HepG2 (cell line): ENCODE data around the gene MTMR4. TPM values are rescaled to one million over a fixed set of nuclear protein-coding genes. Genes with fewer than 3 reads are reported as not detected.

Source experiments
- ADNP ChIP-seq: sonication (generic); formaldehyde crosslinking; IDR thresholded peaks from 2 replicates; pipeline ENCODE4 v1.4.0; 2020; ENCODE audit warnings: missing genetic modification reagents
- AGO2 ChIP-seq: fragments of 200-400 bp; formaldehyde crosslinking; optimal IDR thresholded peaks from 2 replicates; pipeline ENCODE3; 2017; ENCODE audit warnings: mild to moderate bottlenecking, low read depth, low read length, moderate library complexity
- BCLAF1 ChIP-seq: fragments of 450-650 bp; IDR thresholded peaks from 2 replicates; pipeline ENCODE4 v1.6.1; 2017; ENCODE audit warnings: mild to moderate bottlenecking
- HDAC6 ChIP-seq: fragments of 200-600 bp; sonication (generic); IDR thresholded peaks from 2 replicates; pipeline ENCODE4 v1.7.0; 2017; ENCODE audit warnings: mild to moderate bottlenecking, antibody characterized with exemption, low read length, low read depth
- HMG20A ChIP-seq: IDR thresholded peaks from 2 replicates; pipeline ENCODE4 v1.6.1; 2016; ENCODE audit warnings: borderline replicate concordance
- HNRNPH1 ChIP-seq: fragments of 200-400 bp; formaldehyde crosslinking; optimal IDR thresholded peaks from 2 replicates; pipeline ENCODE3; 2017; ENCODE audit warnings: mild to moderate bottlenecking, low read depth, low read length
- ISL2 ChIP-seq: sonication (generic); formaldehyde crosslinking; IDR thresholded peaks from 2 replicates; pipeline ENCODE4 v1.5.0; 2020; ENCODE audit warnings: missing genetic modification reagents
- SOX6 ChIP-seq, 2 experiments: fragments of 450-650 bp in 1 of 2; sonication (generic) in 1 of 2; formaldehyde crosslinking in 1 of 2; IDR thresholded peaks; 2 replicates each; pipeline versions ENCODE4 v1.4.0 to v1.6.1; 2017 to 2020; ENCODE audit warnings: antibody characterized with exemption in 1 of 2, mild to moderate bottlenecking in 1 of 2, missing genetic modification reagents in 1 of 2
- ZNF230 ChIP-seq: sonication (generic); formaldehyde crosslinking; IDR thresholded peaks from 2 replicates; pipeline ENCODE4 v1.4.0; 2020; ENCODE audit warnings: mild to moderate bottlenecking, missing genetic modification reagents
- ZNF3 ChIP-seq: IDR thresholded peaks from 2 replicates; pipeline ENCODE4 v1.7.0; 2017; ENCODE audit warnings: inconsistent platforms
- ZNF609 ChIP-seq: sonication (generic); formaldehyde crosslinking; IDR thresholded peaks from 2 replicates; pipeline ENCODE4 v1.4.0; 2020; ENCODE audit warnings: mild to moderate bottlenecking, missing genetic modification reagents, borderline replicate concordance
- polyA plus RNA-seq, 8 experiments: library from polyadenylated mRNA; depleted of rRNA in 3 of 8; stranded (reverse) in 7 of 8; unstranded in 1 of 8; fragments of >200 nt; fragmentation: Illumina TruSeq in 4 of 8; extraction: Trizol in 4 of 8; gene quantifications; 2 replicates each; pipeline versions ENCODE4 v1.2.1 to v1.2.3, GENCODE V29; 2011 to 2016; ENCODE audit warnings: low read depth in 4 of 8, missing spikeins in 1 of 8, mixed read lengths in 1 of 8; ENCODE audit not compliant: insufficient read depth in 1 of 8
- total RNA-seq, 5 experiments: library from RNA; depleted of rRNA; stranded (reverse); fragments of >200 nt; fragmentation: Illumina TruSeq; extraction: Trizol; gene quantifications; 2 replicates each; pipeline ENCODE4 v1.2.3, GENCODE V29; 2016; ENCODE audit warnings: low read depth in 1 of 5
- TF ChIP-seq, protein P1 (sequence below): sonication (generic); formaldehyde crosslinking; conservative IDR thresholded peaks from 2 replicates; pipeline ENCODE4 v1.8.0; 2022; ENCODE audit warnings: missing genetic modification reagents
- TF ChIP-seq, protein P2 (sequence below): sonication (generic); formaldehyde crosslinking; IDR thresholded peaks from 2 replicates; pipeline ENCODE4 v1.5.0; 2020; ENCODE audit warnings: mild to moderate bottlenecking, missing genetic modification reagents

The MTMR4 gene
- total and polyA plus RNA-seq, 2 of the 13 experiments (the other 11 are each of a cell fraction or from before 2014, with no cell fraction given): 62.5 to 65.1 TPM

DNA sequence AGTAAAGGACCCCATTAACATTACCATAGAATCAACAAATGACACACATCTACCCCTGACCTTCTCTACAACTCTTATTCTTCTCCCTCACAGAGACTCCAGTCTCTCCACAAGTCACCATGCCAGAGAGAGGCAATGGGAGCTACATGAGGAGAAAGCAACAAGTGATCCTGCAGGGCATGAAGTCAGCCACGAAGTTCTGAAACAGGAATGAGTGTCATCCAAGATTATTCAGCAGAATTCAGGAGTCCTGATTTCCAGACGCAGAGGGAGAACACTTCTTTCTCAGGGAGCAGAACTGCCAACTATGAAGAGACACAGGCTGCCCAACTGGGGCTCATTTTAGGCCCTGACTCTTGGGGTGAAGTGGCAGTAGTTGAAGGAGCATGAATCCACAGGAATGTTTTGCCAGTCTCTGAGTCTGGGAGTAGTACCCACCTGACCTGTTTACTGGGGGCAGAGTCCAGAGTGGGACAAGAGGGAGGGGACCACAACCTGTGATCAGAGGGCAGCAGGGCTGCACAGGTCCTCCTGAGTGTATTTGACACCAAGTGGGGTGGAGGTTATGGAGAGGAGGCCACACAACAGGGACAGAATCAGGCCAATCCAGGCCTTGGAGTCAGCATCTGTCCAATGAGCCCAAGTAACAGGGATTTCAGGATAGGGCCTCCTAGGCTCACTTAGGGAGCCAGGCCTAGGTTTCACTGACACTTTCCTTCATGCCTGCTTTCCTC is 2.4 kb upstream of the MTMR4 start (continued):
- TF ChIP-seq, protein P1, sequence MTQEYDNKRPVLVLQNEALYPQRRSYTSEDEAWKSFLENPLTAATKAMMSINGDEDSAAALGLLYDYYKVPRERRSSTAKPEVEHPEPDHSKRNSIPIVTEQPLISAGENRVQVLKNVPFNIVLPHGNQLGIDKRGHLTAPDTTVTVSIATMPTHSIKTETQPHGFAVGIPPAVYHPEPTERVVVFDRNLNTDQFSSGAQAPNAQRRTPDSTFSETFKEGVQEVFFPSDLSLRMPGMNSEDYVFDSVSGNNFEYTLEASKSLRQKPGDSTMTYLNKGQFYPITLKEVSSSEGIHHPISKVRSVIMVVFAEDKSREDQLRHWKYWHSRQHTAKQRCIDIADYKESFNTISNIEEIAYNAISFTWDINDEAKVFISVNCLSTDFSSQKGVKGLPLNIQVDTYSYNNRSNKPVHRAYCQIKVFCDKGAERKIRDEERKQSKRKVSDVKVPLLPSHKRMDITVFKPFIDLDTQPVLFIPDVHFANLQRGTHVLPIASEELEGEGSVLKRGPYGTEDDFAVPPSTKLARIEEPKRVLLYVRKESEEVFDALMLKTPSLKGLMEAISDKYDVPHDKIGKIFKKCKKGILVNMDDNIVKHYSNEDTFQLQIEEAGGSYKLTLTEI: no peak
- TF ChIP-seq, protein P2, sequence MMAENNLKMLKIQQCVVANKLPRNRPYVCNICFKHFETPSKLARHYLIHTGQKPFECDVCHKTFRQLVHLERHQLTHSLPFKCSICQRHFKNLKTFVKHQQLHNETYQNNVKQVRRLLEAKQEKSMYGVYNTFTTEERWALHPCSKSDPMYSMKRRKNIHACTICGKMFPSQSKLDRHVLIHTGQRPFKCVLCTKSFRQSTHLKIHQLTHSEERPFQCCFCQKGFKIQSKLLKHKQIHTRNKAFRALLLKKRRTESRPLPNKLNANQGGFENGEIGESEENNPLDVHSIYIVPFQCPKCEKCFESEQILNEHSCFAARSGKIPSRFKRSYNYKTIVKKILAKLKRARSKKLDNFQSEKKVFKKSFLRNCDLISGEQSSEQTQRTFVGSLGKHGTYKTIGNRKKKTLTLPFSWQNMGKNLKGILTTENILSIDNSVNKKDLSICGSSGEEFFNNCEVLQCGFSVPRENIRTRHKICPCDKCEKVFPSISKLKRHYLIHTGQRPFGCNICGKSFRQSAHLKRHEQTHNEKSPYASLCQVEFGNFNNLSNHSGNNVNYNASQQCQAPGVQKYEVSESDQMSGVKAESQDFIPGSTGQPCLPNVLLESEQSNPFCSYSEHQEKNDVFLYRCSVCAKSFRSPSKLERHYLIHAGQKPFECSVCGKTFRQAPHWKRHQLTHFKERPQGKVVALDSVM (CRISPR knock-in tag): 0 out of 2 replicates have a peak, but pooled peaks have one; percentile 79
- TF ChIP-seq ADNP: no peak
- TF ChIP-seq HMG20A (CRISPR knock-in tag): peak; percentile 17; the same call in 1 of the 2 replicates
- no peak for TF ChIP-seq HDAC6
- no peak for TF ChIP-seq SOX6 (IDR thresholded peaks at IDR 0.05)
- TF ChIP-seq SOX6 (CRISPR knock-in tag; IDR thresholded peaks at IDR 0.05): no peak; the same call in 1 of the 2 replicates
- peak; percentile 64; the same call in 1 of the 2 replicates for TF ChIP-seq ZNF230
- 0 out of 2 replicates have a peak, but pooled peaks have one; percentile 27 for TF ChIP-seq ZNF609 (CRISPR knock-in tag)
- TF ChIP-seq AGO2: no peak
- TF ChIP-seq BCLAF1: no peak
- no peak for TF ChIP-seq ZNF3 (CRISPR knock-in tag)
- 0 out of 2 replicates have a peak, but pooled peaks have one; percentile 7 for TF ChIP-seq ISL2 (CRISPR knock-in tag)
- TF ChIP-seq HNRNPH1: no peak
